ENCODE data around the gene PGPEP1.
"Not testable (repeated sequence)": the region's sequence is repeated elsewhere in the genome, so short reads cannot be mapped to it uniquely, and the experiment has no call there.

Gene PGPEP1

DNA sequence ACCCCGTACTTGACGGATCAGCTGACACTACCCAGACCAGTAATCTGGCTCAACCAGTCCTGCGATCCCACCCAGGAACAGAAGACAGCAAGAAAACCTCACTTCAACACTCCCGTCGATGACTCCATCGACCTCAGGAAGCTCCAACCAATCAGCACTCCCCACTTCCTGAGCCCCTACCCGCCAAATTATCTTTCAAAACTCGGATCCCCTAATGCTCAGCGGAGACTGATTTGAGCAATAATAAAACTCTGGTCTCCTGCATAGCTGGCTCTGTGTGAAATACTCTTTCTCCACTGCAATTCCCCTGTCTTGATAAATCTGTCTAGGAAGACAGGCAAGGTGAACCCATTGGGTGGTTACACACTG lies 18.7 kb upstream of the PGPEP1 start:
- Histone ChIP-seq H3K27me3 (no peaks in the 10 kb centered on the region), H3K4me3 (ENCODE audit: low read depth in 1 of 2, low read length in 1 of 2) (peak overlapping the region in 1 of 2 experiments; percentile 86), H3K9me3 (no peaks in the 10 kb centered on the region), H3K36me3 (no peaks in the 10 kb centered on the region), H3K4me1 (ENCODE audit: control insufficient read depth in 1 of 2, insufficient read depth in 1 of 2, low read depth in 1 of 2, low read length in 1 of 2) (peaks cover 54 to 57% of the 10 kb centered on the region in 2 experiments), H3K27ac (peak overlapping the region; percentile 82)
- TF ChIP-seq, protein P1, sequence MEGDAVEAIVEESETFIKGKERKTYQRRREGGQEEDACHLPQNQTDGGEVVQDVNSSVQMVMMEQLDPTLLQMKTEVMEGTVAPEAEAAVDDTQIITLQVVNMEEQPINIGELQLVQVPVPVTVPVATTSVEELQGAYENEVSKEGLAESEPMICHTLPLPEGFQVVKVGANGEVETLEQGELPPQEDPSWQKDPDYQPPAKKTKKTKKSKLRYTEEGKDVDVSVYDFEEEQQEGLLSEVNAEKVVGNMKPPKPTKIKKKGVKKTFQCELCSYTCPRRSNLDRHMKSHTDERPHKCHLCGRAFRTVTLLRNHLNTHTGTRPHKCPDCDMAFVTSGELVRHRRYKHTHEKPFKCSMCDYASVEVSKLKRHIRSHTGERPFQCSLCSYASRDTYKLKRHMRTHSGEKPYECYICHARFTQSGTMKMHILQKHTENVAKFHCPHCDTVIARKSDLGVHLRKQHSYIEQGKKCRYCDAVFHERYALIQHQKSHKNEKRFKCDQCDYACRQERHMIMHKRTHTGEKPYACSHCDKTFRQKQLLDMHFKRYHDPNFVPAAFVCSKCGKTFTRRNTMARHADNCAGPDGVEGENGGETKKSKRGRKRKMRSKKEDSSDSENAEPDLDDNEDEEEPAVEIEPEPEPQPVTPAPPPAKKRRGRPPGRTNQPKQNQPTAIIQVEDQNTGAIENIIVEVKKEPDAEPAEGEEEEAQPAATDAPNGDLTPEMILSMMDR (IDR thresholded peaks at IDR 0.05), result no peak

DNA sequence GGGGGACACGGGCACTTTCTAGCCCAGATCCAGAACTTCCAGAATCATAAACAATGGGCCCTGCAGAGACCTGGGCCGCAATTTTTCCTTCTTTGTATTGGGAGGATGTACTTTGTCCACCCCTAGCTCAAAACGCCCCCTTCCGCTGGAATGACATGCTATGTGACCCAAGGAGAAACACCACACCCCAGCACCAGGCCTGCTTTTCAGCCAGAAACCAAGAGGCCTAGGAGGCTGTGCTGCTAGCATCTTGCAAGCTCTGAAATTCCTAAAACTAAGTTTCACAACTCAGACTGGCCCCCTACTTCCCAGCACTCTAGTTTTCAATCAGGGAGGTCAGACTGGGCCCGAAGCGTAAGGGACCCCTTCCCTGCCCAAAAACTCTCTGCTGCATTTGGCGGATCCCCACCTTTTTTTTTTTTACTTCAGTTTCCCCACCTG lies 18.1 kb upstream of the PGPEP1 start:
- Histone ChIP-seq H3K4me3 (ENCODE audit: low read depth in 1 of 2, low read length in 1 of 2) (peak overlapping the region; percentile 86 to 89), H3K36me3 (no peaks in the 10 kb centered on the region), H3K4me1 (ENCODE audit: control insufficient read depth in 1 of 2, insufficient read depth in 1 of 2, low read depth in 1 of 2, low read length in 1 of 2) (peaks cover 49 to 57% of the 10 kb centered on the region in 2 experiments), H3K9me3 (no peaks in the 10 kb centered on the region), H3K27ac (peak overlapping the region; percentile 82), H3K27me3 (no peaks in the 10 kb centered on the region)
- TF ChIP-seq, protein P1 (IDR thresholded peaks at IDR 0.05), result no peak

DNA sequence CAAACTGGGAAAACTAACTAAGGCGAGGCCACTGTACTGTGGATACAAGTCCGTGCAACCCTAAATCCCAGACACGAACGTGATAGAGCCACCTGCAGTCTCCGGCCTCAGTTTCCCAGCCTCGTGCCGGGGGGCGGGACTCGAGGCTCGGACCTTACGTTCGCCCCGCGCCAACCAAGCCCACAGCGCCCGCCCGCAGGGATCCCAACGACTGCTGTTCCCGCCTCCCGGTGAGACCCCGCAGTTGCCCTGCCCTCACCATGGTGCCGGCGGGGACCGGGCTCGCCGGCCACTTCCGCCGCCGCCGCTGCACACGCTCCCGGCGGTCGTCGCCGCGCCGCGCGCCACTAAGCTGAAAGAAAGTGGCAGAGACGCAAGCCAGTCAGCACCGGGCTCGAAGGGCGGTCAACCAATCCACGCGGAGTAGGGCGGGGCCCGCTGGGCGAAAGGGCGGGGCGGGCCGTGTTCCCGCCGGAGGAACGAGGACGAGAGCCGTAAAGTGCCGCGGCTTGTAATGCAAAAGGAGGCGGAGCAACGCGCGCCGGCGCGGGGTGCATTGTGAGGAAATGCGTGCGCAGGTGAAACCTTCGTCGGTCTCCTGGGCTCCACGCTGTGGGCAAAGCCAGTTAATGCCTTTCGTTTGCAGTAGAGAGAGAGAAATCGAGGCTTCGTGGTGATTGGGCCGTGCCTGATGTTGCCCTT lies 17.5 kb upstream of the PGPEP1 start, which contains the start of gene LSM4:
TSS of gene LSM4 (minus strand) at position 318 of the 702 bp plus-strand sequence. CDS start at position 262, 56 bp downstream.
- no peaks in the 10 kb centered on the region for H3K9me3 ChIP-seq
- H3K27me3 ChIP-seq, result no peaks in the 10 kb centered on the region
- TF ChIP-seq, protein P1 (IDR thresholded peaks at IDR 0.05), result peak; percentile 78
- H3K4me1 ChIP-seq (ENCODE audit: control insufficient read depth in 1 of 2, insufficient read depth in 1 of 2, low read depth in 1 of 2, low read length in 1 of 2), result peaks cover 43 to 51% of the 10 kb centered on the region in 2 experiments
- no peaks in the 10 kb centered on the region for H3K36me3 ChIP-seq
- H3K4me3 ChIP-seq (ENCODE audit: low read depth in 1 of 2, low read length in 1 of 2), result peak within 1 kb of the TSS; percentile 86 to 89
- peak within 1 kb of the TSS; percentile 82 for H3K27ac ChIP-seq

DNA sequence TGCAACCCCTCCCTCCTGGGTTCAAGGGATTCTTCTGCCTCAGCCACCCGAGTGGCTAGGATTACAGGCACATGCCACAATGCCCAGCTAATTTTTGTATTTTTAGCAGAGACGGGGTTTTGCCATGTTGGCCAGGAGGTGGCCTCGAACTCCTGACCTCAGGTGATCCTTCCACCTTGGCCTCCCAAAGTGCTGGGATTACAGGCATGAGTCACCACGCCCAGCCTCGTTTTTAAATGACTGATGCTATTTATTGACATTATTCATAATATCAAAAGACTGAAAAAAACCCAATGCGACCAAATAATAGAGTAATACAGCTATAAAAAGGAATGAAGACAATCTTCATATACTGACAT lies 16.0 kb upstream of the PGPEP1 start:
- H3K27me3 ChIP-seq; H3K4me3 ChIP-seq (ENCODE audit: low read depth in 1 of 2, low read length in 1 of 2); H3K27ac ChIP-seq; H3K9me3 ChIP-seq; H3K36me3 ChIP-seq: not testable (repeated sequence)
- H3K4me1 ChIP-seq (ENCODE audit: control insufficient read depth in 1 of 2, insufficient read depth in 1 of 2, low read depth in 1 of 2, low read length in 1 of 2), result peaks cover 34 to 46% of the 10 kb centered on the region in 2 experiments

DNA sequence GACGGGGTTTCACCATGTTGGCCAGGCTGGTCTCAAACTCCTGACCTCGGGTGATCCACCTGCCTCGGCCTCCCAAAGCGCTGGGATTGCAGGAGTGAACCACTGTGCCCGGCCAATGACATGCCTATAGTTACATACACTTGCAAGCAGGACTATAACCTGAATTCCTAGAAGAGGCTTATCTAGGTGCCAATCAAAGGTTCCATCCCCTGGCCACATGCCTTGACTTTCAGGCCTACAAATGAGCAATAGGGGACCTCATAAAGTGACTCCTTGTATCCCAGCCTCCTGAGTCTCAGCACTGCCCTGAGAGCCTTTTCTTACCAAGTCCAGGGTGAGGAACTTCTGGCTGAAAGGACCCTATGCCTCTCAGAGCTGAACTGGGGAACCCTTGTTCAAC lies 13.6 kb upstream of the PGPEP1 start:
- Histone ChIP-seq H3K36me3 (no peaks in the 10 kb centered on the region), H3K4me3 (ENCODE audit: low read depth in 1 of 2, low read length in 1 of 2) (no peak overlapping the region), H3K4me1 (ENCODE audit: control insufficient read depth in 1 of 2, insufficient read depth in 1 of 2, low read depth in 1 of 2, low read length in 1 of 2) (peaks cover 23 to 28% of the 10 kb centered on the region in 2 experiments), H3K27me3 (no peaks in the 10 kb centered on the region), H3K9me3 (no peaks in the 10 kb centered on the region), H3K27ac (no peak overlapping the region)
- TF ChIP-seq, protein P1 (IDR thresholded peaks at IDR 0.05), result no peak

DNA sequence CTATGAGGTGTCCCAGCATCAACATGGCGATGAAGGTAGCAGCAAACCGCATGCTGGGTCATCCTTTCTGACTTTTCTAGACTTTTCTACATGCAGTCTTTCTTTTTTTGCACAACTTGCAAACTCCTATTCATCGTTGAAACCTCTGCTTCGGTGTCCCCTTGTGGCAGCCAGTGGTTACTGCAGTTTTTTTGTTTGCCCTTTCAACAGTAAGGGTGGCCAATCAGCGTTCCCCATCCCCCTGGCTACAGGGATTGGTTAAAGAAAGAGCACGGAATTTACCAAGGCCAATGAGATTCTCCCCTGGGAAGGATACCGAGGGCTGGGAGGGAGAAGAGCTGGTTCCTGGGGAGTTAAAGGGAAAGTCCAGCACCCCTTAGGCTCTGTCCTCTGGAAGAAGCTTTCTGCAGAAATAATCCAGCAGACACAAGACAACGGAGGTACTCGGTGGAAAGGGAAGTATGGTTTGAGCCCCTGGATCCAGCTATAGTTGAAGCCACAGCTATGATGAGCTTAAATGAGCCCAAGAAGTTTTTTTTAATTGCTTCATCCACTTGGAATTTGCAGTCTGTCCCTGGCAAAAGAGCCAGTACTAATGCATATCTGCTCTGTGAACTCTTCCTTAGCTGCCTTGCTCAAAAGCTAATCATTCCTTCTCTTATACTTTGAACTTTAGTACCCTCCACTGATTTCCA lies 11.9 kb upstream of the PGPEP1 start:
- H3K27me3 ChIP-seq, result no peaks in the 10 kb centered on the region
- peak overlapping the region; percentile 5 to 27 for H3K4me3 ChIP-seq (ENCODE audit: low read depth in 1 of 2, low read length in 1 of 2)
- peaks cover 9 to 13% of the 10 kb centered on the region in 2 experiments for H3K4me1 ChIP-seq (ENCODE audit: control insufficient read depth in 1 of 2, insufficient read depth in 1 of 2, low read depth in 1 of 2, low read length in 1 of 2)
- H3K9me3 ChIP-seq, result no peaks in the 10 kb centered on the region
- H3K36me3 ChIP-seq, result no peaks in the 10 kb centered on the region
- TF ChIP-seq, protein P1 (IDR thresholded peaks at IDR 0.05), result peak; percentile 95
- peak overlapping the region; percentile 58 for H3K27ac ChIP-seq
